ENCODE measurements around the gene LMX1B.

DNA sequence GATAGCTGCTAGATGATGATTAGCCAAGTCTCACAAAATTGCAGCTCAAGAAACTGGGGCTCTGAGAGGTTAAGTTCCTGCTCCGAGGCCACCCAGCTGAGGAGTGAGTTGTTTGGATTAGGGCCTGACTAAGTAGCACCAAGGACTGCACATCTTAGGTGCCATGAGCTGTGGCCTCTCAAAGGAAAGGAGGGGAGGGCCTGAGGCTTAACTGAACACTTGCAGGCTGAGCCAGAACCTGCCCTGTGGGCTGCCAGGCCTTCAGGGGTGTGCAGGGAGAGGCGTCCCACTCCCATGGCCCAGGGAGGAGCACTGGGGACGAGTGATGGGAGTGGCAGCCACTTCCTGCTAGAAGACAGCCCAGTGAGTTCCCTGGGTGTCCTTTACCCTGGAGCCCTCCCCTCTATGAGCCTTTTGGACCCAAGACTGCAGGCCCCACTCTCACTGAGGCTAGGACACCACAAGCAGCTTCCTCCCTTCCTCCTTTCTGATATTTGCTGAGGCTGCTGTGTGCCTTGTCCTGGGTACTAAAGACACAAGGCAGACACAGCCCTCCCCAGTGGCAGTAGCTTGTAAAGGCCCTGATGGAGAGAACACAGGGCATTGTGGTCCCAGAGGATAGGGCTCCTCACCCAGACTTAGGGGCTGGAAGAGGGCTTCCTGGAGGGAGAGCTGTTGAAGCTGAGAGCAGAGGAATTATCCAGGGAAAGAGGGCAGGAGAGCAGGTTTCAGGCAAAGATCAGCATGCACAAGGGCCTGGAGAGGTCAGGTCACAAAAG lies 22.1 kb downstream of the LMX1B start:
- TF ChIP-seq, protein P1, sequence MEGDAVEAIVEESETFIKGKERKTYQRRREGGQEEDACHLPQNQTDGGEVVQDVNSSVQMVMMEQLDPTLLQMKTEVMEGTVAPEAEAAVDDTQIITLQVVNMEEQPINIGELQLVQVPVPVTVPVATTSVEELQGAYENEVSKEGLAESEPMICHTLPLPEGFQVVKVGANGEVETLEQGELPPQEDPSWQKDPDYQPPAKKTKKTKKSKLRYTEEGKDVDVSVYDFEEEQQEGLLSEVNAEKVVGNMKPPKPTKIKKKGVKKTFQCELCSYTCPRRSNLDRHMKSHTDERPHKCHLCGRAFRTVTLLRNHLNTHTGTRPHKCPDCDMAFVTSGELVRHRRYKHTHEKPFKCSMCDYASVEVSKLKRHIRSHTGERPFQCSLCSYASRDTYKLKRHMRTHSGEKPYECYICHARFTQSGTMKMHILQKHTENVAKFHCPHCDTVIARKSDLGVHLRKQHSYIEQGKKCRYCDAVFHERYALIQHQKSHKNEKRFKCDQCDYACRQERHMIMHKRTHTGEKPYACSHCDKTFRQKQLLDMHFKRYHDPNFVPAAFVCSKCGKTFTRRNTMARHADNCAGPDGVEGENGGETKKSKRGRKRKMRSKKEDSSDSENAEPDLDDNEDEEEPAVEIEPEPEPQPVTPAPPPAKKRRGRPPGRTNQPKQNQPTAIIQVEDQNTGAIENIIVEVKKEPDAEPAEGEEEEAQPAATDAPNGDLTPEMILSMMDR (IDR thresholded peaks at IDR 0.05), result no peak
- no peak for TF ChIP-seq ZFX (IDR thresholded peaks at IDR 0.05; ENCODE audit: borderline replicate concordance)
